Progenitor cell of endocrine pancreas (in vitro differentiated cells): ENCODE measurements around the gene POLD2. TPM values are rescaled to one million over a fixed set of nuclear protein-coding genes. Genes with fewer than 3 reads are reported as not detected.
A peak's percentile ranks its signal among the peaks of the same experiment; 100 is the strongest.

Experiments
- DNase-seq: peaks from one replicate; pipeline ENCODE4 v3.0.0; 2021; ENCODE audit warnings: low spot score; ENCODE audit not compliant: unreplicated experiment
- H3K27ac Mint-ChIP-seq: 2 replicates; pipeline ENCODE4 v1.8.0; 2021; ENCODE audit warnings: mild to moderate bottlenecking, moderate library complexity, mixed read lengths
- H3K27me3 Mint-ChIP-seq: 2 replicates; pipeline ENCODE4 v1.8.0; 2021; ENCODE audit warnings: mixed read lengths
- H3K36me3 Mint-ChIP-seq: 2 replicates; pipeline ENCODE4 v1.8.0; 2022; ENCODE audit warnings: mixed read lengths; ENCODE audit not compliant: insufficient read depth
- H3K4me1 Mint-ChIP-seq: 2 replicates; pipeline ENCODE4 v1.8.0; 2021; ENCODE audit warnings: low read depth, mixed read lengths
- H3K4me3 Mint-ChIP-seq: 2 replicates; pipeline ENCODE4 v1.8.0; 2021; ENCODE audit warnings: low read depth, mild to moderate bottlenecking, moderate library complexity, mixed read lengths
- H3K9me3 Mint-ChIP-seq: 2 replicates; pipeline ENCODE4 v1.8.0; 2021; ENCODE audit warnings: low read depth, mixed read lengths
- CTCF ChIP-seq: fragments of 200-600 bp; sonication (generic); IDR thresholded peaks from one replicate; pipeline ENCODE4 v1.5.0; 2021; ENCODE audit warnings: antibody characterized with exemption, mild to moderate bottlenecking; ENCODE audit not compliant: unreplicated experiment
- total RNA-seq: library from RNA; stranded (reverse); gene quantifications from 2 replicates; pipeline ENCODE4 v1.2.1, GENCODE V29; 2021

POLD2 gene
- total RNA-seq, 1 donor from 2014 or later: 104 TPM

GRCh38 chr7:44106311-44107065, 16.9 kb downstream of the POLD2 start:
- no peak overlapping the region for H3K27ac Mint-ChIP-seq
- no peaks in the 10 kb centered on the region for H3K9me3 Mint-ChIP-seq
- H3K4me3 Mint-ChIP-seq: no peak overlapping the region

DNA sequence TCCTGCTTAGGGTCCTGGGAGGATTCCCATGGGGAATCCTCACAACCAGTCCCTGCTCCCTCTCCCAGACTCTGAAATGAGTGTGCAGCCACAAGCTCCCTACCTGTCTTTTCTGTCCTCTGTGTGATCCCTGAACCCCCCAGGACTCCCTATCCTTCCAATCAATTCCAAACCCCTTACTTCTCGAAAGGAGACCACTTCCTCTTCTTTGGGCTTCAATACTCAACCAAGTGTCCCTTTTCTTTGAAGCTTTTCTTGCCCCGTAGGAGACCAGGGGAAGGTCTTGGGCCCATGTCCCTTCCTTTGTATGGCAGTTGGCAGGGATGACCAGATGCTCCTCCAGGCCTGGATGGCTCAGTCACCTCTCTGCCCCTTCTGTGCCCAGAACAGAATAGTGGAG, 17.5 kb downstream of the POLD2 start:
- Mint-ChIP-seq H3K4me1 (peaks cover 5% of the 10 kb centered on the region), H3K4me3 (peak overlapping the region; percentile 68), H3K27ac (no peak overlapping the region), H3K36me3 (no peaks in the 10 kb centered on the region), H3K27me3 (peaks cover 23% of the 10 kb centered on the region), H3K9me3 (no peaks in the 10 kb centered on the region)
- DNase-seq: no peak
- no peak for TF ChIP-seq CTCF

More at GRCh38 chr7:44106311-44107065, 16.9 kb downstream of the POLD2 start:
- no peaks in the 10 kb centered on the region for H3K36me3 Mint-ChIP-seq
- peaks cover 23% of the 10 kb centered on the region for H3K27me3 Mint-ChIP-seq
- peaks cover 5% of the 10 kb centered on the region for H3K4me1 Mint-ChIP-seq
- no peak for TF ChIP-seq CTCF
- DNase-seq: no peak

DNA sequence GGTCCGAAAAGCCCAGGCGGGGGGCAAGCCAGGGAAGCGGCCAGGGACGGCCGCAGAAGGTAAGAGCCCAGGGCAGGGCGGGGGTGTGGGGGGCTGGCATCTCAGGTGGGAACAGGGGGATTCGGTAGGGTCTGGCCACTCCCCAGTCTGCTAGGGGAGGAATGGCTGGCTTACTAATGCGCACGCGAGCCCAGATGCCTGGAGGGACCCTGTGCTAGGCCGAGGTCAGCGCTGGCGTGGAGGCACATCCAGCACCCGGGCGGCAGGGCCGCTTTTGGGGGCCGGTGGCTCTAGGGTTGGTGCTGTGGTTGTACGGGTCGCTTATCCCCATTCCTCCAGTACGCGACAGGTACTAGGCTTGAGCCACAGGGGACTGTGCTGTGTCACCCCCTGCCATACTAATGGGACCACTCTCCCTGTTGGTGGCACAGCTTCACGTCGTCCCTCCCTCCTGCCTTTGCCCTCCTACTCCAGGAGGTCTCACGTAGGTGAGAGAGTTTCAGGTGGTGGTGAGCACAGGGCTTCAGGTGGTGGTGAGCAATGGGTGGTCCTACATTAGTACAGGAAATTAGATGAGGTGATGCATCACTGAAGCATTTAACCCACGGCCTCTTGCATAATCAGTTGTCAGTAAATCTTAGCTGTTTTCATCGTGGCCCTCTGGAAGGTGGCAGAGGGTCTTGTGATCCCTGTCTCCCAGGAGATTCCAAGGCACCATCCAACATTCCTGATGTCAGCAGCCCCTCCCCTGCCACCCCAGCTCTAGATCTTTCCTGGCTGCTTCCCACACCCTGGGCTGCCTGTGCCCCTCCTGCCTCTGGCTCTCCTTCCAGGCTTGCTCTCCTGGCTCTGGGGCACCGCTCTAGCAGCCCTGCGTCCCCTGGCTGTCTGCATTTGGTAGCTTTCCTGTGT, 18.2 kb downstream of the POLD2 start:
- no peak for TF ChIP-seq CTCF
- peaks cover 5% of the 10 kb centered on the region for H3K4me1 Mint-ChIP-seq
- no peaks in the 10 kb centered on the region for H3K36me3 Mint-ChIP-seq
- H3K9me3 Mint-ChIP-seq: no peaks in the 10 kb centered on the region
- peak overlapping the region; percentile 68 for H3K4me3 Mint-ChIP-seq
- H3K27ac Mint-ChIP-seq: peak overlapping the region; percentile 3
- peaks cover 23% of the 10 kb centered on the region for H3K27me3 Mint-ChIP-seq
- no peak for DNase-seq

DNA sequence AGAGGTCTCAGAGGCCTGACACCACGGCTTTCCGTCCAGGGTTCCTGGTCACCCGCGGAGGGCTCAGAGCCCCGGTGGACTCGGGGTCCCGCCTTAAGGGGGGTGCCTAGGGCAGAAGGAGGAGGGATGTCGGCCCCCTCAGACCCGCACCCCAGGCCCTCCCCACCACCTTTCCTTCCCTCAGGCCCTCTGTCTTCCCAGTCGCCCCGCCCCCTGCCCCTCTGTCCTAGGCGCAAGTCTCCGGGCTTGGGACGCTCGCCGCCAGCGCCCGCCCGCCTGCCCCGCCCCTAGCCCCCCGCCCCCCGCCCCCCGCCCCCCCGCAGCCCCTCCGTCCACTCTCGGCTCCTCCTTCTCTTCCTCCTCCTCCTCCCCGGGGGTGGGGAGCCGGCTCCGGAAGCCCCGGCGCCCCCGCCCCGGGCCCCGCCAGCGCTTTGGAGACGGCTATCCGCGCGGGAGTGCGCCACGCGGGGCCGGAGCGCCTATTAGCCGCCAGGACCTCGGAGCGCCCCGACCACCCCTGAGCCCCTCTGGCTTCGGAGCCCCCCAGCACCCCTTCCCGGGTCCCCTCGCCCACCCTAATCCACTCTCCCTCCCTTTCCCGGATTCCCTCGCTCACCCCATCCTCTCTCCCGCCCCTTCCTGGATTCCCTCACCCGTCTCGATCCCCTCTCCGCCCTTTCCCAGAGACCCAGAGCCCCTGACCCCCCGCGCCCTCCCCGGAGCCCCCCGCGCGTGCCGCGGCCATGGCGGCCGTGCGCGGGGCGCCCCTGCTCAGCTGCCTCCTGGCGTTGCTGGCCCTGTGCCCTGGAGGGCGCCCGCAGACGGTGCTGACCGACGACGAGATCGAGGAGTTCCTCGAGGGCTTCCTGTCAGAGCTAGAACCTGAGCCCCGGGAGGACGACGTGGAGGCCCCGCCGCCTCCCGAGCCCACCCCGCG, 19.2 kb downstream of the POLD2 start, which contains the start of gene AEBP1:
AEBP1 (plus strand) TSS at position 423 of the 937 bp plus-strand sequence; CDS start at position 744, 321 bp downstream.
- TF ChIP-seq CTCF: peak; percentile 25
- Mint-ChIP-seq H3K27ac (no peak within 1 kb of the TSS), H3K9me3 (no peaks in the 10 kb centered on the region), H3K27me3 (peaks cover 23% of the 10 kb centered on the region), H3K36me3 (no peaks in the 10 kb centered on the region), H3K4me1 (peaks cover 5% of the 10 kb centered on the region), H3K4me3 (peak within 1 kb of the TSS; percentile 71)
- DNase-seq: no peak
